DND-41 (cell line): Measurements from ENCODE around the gene ELN.

Experiments
- ATAC-seq: fragments of 200-7000 bp; cut with Tn5 transposase; 3 replicates; pipeline ENCODE4 v1.9.1; 2021; ENCODE audit warnings: low read depth; ENCODE audit not compliant: insufficient read depth
- DNase-seq: peaks from one replicate; pipeline ENCODE4 v3.0.0-alpha.2; 2020
- H2AFZ ChIP-seq: 2 replicates; pipeline ENCODE4 v1.6.0; 2012; ENCODE audit warnings: low read depth, low read length
- H3K27ac ChIP-seq: 2 replicates; pipeline ENCODE4 v1.5.1; 2012; ENCODE audit warnings: low read length, inconsistent platforms
- H3K27me3 ChIP-seq: fragments of 200-600 bp; sonication (generic); 2 replicates; pipeline ENCODE4 v1.6.0; 2012; ENCODE audit warnings: low read length, mild to moderate bottlenecking, inconsistent platforms; ENCODE audit not compliant: insufficient read depth, poor library complexity
- H3K36me3 ChIP-seq: 2 replicates; pipeline ENCODE4 v1.5.1; 2012; ENCODE audit warnings: low read length, inconsistent platforms; ENCODE audit not compliant: insufficient read depth
- H3K4me1 ChIP-seq: 2 replicates; pipeline ENCODE4 v1.5.1; 2012; ENCODE audit warnings: mild to moderate bottlenecking, low read length; ENCODE audit not compliant: insufficient read depth
- H3K4me2 ChIP-seq: 2 replicates; pipeline ENCODE4 v1.6.0; 2012; ENCODE audit warnings: mild to moderate bottlenecking, moderate library complexity, low read length, inconsistent platforms; ENCODE audit not compliant: insufficient read depth
- H3K4me3 ChIP-seq, 2 experiments: fragments of 200-600 bp in 1 of 2; shearing (Covaris generic) in 1 of 2; 2 replicates each; pipeline ENCODE4 v1.5.1; 2012 to 2016; ENCODE audit warnings: inconsistent platforms in 2 of 2, low read length in 2 of 2, mild to moderate bottlenecking in 2 of 2, low read depth in 1 of 2, moderate library complexity in 1 of 2
- H3K79me2 ChIP-seq: 2 replicates; pipeline ENCODE4 v1.6.0; 2012; ENCODE audit warnings: low read length, inconsistent platforms; ENCODE audit not compliant: insufficient read depth
- H3K9ac ChIP-seq: 2 replicates; pipeline ENCODE4 v1.6.0; 2012; ENCODE audit warnings: low read depth, mild to moderate bottlenecking, inconsistent platforms, low read length, moderate library complexity
- H3K9me3 ChIP-seq: 2 replicates; pipeline ENCODE4 v1.5.1; 2012; ENCODE audit warnings: low read length, moderate library complexity, mild to moderate bottlenecking, inconsistent platforms; ENCODE audit not compliant: insufficient read depth, severe bottlenecking
- H4K20me1 ChIP-seq: 2 replicates; pipeline ENCODE4 v1.6.0; 2012; ENCODE audit warnings: low read length; ENCODE audit not compliant: insufficient read depth
- CTCF ChIP-seq: IDR thresholded peaks from 2 replicates; pipeline ENCODE4 v1.5.1; 2012; ENCODE audit warnings: borderline replicate concordance, low read length, moderate library complexity, mild to moderate bottlenecking; ENCODE audit not compliant: poor library complexity, severe bottlenecking; ENCODE audit errors: extremely low read depth
- EZH2 ChIP-seq: IDR thresholded peaks from 3 replicates; pipeline ENCODE4 v1.6.1; 2012; ENCODE audit warnings: borderline replicate concordance, low read depth, mild to moderate bottlenecking, moderate library complexity, low read length, inconsistent platforms; ENCODE audit not compliant: severe bottlenecking

Gene ELN

DNA sequence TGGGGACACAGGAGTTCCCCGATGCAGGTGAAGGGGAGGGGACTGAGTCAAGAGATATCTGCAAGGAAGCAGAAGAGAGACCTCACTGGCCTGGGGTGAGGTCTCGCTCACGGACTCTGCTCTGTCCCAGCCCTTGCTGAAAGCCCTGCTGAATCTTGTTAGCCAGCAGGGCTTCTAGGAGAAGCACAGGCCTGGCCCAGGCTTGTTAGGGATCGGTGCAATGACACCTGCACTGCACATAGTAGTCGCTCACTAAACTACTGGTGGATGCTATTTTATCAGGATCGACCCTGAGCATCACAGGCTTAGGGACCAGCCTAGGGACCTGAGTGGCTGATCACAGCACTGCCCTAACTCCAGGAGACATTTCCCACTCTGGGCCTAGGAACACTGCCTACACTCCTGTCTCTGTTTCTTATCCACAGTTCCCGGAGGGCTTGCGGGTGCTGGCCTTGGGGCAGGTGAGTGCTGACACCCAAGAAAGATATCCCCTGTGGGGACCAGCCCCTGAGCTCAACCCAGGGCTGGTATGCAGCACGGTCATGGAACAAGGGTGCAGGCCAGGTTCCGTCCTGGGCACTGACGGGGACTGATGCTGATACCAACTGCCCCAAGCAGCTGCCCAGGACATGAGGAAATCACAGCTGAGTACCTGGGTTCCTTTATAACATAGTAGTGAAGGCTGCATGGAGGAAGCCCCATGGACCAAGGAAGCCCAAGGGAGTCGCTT lies 13.0 kb downstream of the ELN start:
- H3K4me1 ChIP-seq = no peaks in the 10 kb centered on the region
- no peak for DNase-seq
- no peaks in the 10 kb centered on the region; the same call in 1 of the 2 replicates for H4K20me1 ChIP-seq
- no peak overlapping the region for H2AFZ ChIP-seq
- H3K4me2 ChIP-seq = no peak overlapping the region
- H3K9me3 ChIP-seq = no peaks in the 10 kb centered on the region
- H3K36me3 ChIP-seq = no peaks in the 10 kb centered on the region
- H3K9ac ChIP-seq = no peak overlapping the region
- no peaks in the 10 kb centered on the region for H3K79me2 ChIP-seq
- no peak overlapping the region for H3K27ac ChIP-seq
- no peak for TF ChIP-seq EZH2
- no peak for TF ChIP-seq CTCF
- H3K27me3 ChIP-seq = no peaks in the 10 kb centered on the region
- no peak for ATAC-seq
- H3K4me3 ChIP-seq = no peak overlapping the region

DNA sequence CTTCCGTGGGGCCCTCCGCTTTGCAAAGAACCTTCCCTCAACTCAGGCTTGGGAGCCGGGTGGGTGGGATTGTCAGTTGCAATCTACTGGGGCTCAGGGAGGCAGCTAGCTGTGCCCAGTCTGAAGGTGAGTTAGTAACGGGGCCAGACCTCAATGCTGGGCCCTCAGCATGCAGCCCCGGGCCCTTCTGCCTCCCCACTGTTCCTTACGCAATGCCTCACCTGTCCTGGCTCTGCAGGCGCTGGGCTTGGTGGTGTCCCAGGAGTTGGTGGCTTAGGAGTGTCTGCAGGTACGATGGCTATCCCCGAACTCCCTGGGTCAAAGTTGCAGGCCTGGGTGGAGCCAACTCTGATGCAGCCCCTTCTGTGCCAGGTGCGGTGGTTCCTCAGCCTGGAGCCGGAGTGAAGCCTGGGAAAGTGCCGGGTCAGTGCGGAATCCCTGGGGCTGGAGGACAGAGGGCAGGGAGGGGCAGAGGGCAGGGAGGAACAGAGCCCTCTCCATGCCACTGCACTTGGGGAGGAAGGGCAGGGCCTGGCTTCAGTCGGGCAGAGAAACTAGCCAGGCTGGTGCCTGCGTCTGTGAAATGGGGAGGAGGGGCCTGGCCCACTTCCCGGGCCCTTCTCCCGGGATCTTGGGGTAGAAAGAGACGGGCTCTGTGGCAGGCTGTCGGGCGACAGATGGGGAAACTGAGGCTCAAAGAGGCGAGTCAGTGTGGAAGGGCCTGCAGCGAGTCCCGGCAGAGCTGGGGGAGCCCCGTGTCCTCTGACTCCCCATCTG lies 15.0 kb downstream of the ELN start:
- H3K9ac ChIP-seq = no peak overlapping the region
- no peak overlapping the region for H3K27ac ChIP-seq
- no peak overlapping the region for H3K4me3 ChIP-seq

DNA sequence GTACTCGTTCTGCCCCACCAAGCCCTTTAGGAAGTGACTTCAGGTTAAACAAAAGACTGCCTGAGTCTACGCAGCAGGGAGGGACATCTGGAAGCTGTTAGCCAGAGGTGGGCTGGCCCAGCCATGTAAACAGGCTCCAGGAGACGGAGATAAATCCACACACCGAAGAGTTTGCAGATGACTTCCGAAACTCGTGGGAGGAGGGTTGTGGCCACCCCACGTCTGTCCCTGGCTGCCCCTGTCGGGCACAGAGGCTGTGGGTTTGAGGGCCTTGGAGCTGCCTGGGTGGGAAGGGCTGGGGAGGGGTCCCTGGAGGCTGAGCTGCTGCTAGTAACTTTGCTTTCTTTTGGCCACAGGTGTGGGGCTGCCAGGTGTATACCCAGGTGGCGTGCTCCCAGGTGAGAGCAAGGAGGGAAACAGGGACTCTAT lies 15.6 kb downstream of the ELN start:
- Histone ChIP-seq H3K4me2 (no peak overlapping the region), H2AFZ (no peak overlapping the region), H3K27me3 (no peaks in the 10 kb centered on the region), H3K9me3 (no peaks in the 10 kb centered on the region), H3K36me3 (no peaks in the 10 kb centered on the region), H3K9ac (no peak overlapping the region), H4K20me1 (no peaks in the 10 kb centered on the region; the same call in 1 of the 2 replicates), H3K4me1 (no peaks in the 10 kb centered on the region), H3K4me3 (no peak overlapping the region), H3K27ac (no peak overlapping the region), H3K79me2 (no peaks in the 10 kb centered on the region)
- TF ChIP-seq CTCF (no peak), EZH2 (no peak)
- no peak for DNase-seq
- no peak for ATAC-seq

More for the DNA sequence above, 15.0 kb downstream of the ELN start:
- H2AFZ ChIP-seq = no peak overlapping the region
- H4K20me1 ChIP-seq = no peaks in the 10 kb centered on the region; the same call in 1 of the 2 replicates
- ATAC-seq = no peak
- no peaks in the 10 kb centered on the region for H3K9me3 ChIP-seq
- DNase-seq = no peak
- TF ChIP-seq CTCF (no peak), EZH2 (no peak)
- no peaks in the 10 kb centered on the region for H3K4me1 ChIP-seq
- H3K79me2 ChIP-seq = no peaks in the 10 kb centered on the region
- no peak overlapping the region for H3K4me2 ChIP-seq
- H3K36me3 ChIP-seq = no peaks in the 10 kb centered on the region
- H3K27me3 ChIP-seq = no peaks in the 10 kb centered on the region
